DMS153 treated with DMSO at 0.1 percent for 48 hours (cell line): ENCODE data around the gene LRP1.

ENCODE experiments used
- DNase-seq: peaks from one replicate; lab custom pipeline; 2025; ENCODE audit not compliant: unreplicated experiment; lab: John Stamatoyannopoulos, UW

LRP1 gene

GRCh38 chr12:57208631-57209282 lies 80.5 kb downstream of the LRP1 start:
- DNase-seq: no peak

- DNase-seq: no peak
Observed at GRCh38 chr12:57209916-57210315, 81.6 kb downstream of the LRP1 start.

GRCh38 chr12:57210461-57210860 lies 82.2 kb downstream of the LRP1 start:
- DNase-seq: no peak

GRCh38 chr12:57210926-57211692 lies 82.8 kb downstream of the LRP1 start:
- DNase-seq: no peak

GRCh38 chr12:57211791-57212700 lies 83.8 kb downstream of the LRP1 start:
- DNase-seq: no peak

GRCh38 chr12:57212701-57213057 lies 84.4 kb downstream of the LRP1 start:
- no peak for DNase-seq

GRCh38 chr12:57213058-57213715 lies 84.9 kb downstream of the LRP1 start:
- DNase-seq: peak; percentile 72

GRCh38 chr12:57213763-57214397 lies 85.6 kb downstream of the LRP1 start:
- no peak for DNase-seq

- DNase-seq: peak; percentile 74
Observed at GRCh38 chr12:57214398-57214781, 86.1 kb downstream of the LRP1 start.

GRCh38 chr12:57215065-57215464 lies 86.8 kb downstream of the LRP1 start:
- no peak for DNase-seq

- no peak for DNase-seq
Observed at GRCh38 chr12:57215668-57216013, 87.4 kb downstream of the LRP1 start.

GRCh38 chr12:57216014-57216911 lies 88.0 kb downstream of the LRP1 start, which contains the start of gene NXPH4:
NXPH4 (plus strand) TSS chr12:57216794; CDS start chr12:57216970, 176 bp downstream.
- DNase-seq: no peak

GRCh38 chr12:57216921-57217879 lies 88.9 kb downstream of the LRP1 start:
- DNase-seq: no peak

- DNase-seq: no peak
Observed at GRCh38 chr12:57218030-57218853, 90.0 kb downstream of the LRP1 start.

GRCh38 chr12:57219205-57219992 lies 91.1 kb downstream of the LRP1 start:
- DNase-seq: no peak

GRCh38 chr12:57219993-57220754 lies 91.9 kb downstream of the LRP1 start:
- DNase-seq: no peak
